SK-N-MC (cell line): ENCODE data around the gene TPSG1.
"Not testable (repeated sequence)": the region's sequence is repeated elsewhere in the genome, so short reads cannot be mapped to it uniquely, and the experiment has no call there.

Experiments
- DNase-seq: peaks from one replicate; pipeline ENCODE4 v3.0.0-alpha.2; 2011; ENCODE audit warnings: low read depth, low spot score
- H3K27ac ChIP-seq: fragments of 200-600 bp; sonication (generic); 2 replicates; pipeline ENCODE4 v1.5.1; 2016; ENCODE audit warnings: mixed run types
- H3K36me3 ChIP-seq: fragments of 200-600 bp; sonication (generic); 2 replicates; pipeline ENCODE4 v1.6.1; 2017; ENCODE audit warnings: antibody characterized with exemption, low read length, mixed read lengths; ENCODE audit not compliant: insufficient read depth
- H3K4me3 ChIP-seq: fragments of 200-600 bp; sonication (generic); 2 replicates; pipeline ENCODE4 v1.5.1; 2016
- H3K9ac ChIP-seq: fragments of 200-600 bp; sonication (generic); 2 replicates; pipeline ENCODE4 v1.8.0; 2017; ENCODE audit warnings: mixed run types, mixed read lengths; ENCODE audit not compliant: insufficient read length
- H3K9me3 ChIP-seq: fragments of 200-600 bp; sonication (generic); 2 replicates; pipeline ENCODE4 v1.6.1; 2017; ENCODE audit warnings: low read depth, mild to moderate bottlenecking, antibody characterized with exemption, low read length, moderate library complexity, mixed read lengths
- EZH2 ChIP-seq: fragments of 200-600 bp; sonication (generic); IDR thresholded peaks from one replicate; pipeline ENCODE4 v1.6.1; 2017; ENCODE audit warnings: antibody characterized with exemption
- FOXP2 ChIP-seq: optimal IDR thresholded peaks from 2 replicates; pipeline ENCODE3; 2011; ENCODE audit warnings: mild to moderate bottlenecking, moderate library complexity; ENCODE audit not compliant: insufficient read depth; ENCODE audit errors: extremely low read length, control extremely low read depth
- POLR2AphosphoS5 ChIP-seq: IDR thresholded peaks from 2 replicates; pipeline ENCODE4 v1.6.1; 2012; ENCODE audit warnings: mild to moderate bottlenecking, low read depth, low read length, borderline replicate concordance

TPSG1 gene

DNA sequence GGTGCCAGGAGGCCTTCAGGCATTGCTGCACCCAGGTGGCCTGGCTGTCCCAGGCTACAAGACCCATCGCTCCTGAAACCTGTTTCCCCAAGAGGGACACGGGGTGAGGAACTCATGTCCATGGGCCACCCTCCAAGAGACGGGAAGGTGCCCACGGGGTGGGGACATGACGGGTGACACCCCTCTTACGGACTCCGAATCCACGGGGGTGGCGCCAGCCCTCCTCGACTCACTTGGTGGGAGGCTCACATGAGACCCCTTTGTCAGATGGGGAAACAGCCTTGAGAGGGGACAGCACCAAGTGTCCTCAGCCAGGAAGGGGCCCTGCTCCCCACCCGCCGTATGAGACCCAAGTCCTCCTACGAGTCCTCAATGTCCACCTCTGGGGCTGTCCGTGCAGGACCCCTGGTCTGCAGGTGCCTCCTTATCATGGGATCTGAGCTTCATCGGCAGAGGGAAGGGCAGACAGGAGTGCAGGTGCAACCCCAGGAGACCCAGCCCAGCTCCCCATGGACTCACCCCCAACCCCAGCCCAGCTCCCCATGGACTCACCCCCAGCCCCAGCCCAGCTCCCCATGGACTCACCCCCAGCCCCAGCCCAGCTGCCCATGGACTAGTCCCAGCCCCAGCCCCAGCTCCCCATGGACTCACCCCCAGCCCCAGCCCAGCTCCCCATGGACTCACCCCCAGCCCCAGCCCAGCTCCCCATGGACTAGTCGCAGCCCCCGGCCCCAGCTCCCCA is 5.6 kb upstream of the TPSG1 start:
- not testable (repeated sequence) for DNase-seq, H3K9me3 ChIP-seq

DNA sequence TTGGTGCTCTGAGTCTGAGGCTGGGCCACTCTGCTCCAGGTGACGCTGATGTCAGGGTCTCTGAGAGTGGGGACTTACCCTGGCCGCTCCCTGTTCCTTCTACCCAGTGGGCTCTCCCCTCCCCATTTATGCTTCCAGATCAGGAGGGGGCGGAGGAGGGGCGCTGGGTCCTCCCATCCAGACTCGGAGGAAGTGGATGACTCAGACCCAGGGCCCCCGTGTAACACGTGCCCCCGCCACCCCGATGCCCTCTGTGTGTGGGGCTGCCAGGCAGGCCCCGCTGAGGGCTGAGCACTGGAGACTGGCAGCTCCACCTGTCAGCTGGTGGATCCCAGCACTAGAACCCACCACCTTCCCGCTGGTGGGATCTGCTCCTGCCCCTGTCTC is 5.0 kb upstream of the TPSG1 start, which contains the start of gene TPSB2:
Gene TPSB2, minus strand, starts transcription at position 101 of the 387 bp plus-strand sequence. CDS start 233 bp downstream, outside the sequence.
- not testable (repeated sequence) for H3K36me3 ChIP-seq, H3K9me3 ChIP-seq, H3K4me3 ChIP-seq, H3K27ac ChIP-seq, DNase-seq, H3K9ac ChIP-seq

More for the DNA sequence above, 5.6 kb upstream of the TPSG1 start:
- H3K36me3 ChIP-seq, H3K9ac ChIP-seq, H3K27ac ChIP-seq, H3K4me3 ChIP-seq: not testable (repeated sequence)

GRCh38 chr16:1229476-1229875 is 4.4 kb upstream of the TPSG1 start:
- H3K9me3 ChIP-seq, H3K36me3 ChIP-seq, DNase-seq, H3K4me3 ChIP-seq, H3K9ac ChIP-seq, H3K27ac ChIP-seq: not testable (repeated sequence)

- not testable (repeated sequence) for H3K9me3 ChIP-seq, H3K36me3 ChIP-seq, DNase-seq, H3K9ac ChIP-seq, H3K27ac ChIP-seq, H3K4me3 ChIP-seq
Observed at GRCh38 chr16:1228227-1228626, 3.2 kb upstream of the TPSG1 start.

DNA sequence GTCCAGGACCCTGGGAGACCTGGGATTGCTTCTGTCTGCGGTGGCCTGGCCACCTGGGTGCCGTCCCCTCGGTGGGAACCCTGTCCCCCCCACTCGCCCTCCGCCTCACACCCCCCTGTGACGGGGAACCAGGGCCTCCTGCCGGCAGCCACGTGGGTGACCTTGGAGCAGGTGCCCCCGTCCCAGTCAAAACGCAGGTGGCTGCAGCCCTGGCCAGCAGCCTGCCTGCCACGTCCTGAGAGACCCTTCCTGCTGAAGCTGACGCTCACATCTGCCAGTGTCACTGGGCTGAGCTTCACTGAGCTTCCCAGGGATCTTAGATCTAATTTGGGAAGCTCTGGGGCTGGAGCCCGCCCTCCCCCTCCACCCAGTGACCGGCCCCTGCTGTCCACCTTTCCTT is 1.6 kb upstream of the TPSG1 start:
- H3K36me3 ChIP-seq, H3K9me3 ChIP-seq, H3K27ac ChIP-seq, H3K9ac ChIP-seq, DNase-seq, H3K4me3 ChIP-seq: not testable (repeated sequence)

DNA sequence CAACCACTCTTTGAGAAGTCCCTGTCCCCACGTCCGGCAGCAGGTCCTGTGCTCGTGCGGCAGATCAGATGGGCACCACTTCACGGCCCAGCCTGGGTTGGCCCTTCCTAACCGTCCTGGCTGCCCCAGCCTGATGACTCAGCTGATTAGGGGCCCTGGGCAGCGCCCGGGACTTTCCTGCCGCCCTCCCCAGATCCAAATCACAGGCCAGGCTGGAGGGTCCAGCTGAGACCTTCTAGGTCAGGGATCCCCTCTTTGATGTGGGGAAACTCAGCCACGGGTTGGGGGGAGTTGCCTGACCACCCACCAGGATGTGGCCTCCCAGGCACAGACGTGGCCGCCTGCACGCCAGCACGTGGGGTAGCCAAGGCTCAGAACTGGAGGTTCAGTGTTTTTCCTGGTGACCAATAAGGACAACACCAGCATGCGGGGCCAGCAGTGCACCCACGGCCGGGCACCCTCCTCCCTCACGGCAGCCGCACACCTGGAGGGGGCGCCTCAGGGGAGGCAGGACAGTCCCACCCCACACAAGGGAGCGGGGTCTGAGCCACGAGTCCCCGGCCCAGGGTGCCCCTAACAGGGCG is 752 bp upstream of the TPSG1 start:
- not testable (repeated sequence) for H3K27ac ChIP-seq

DNA sequence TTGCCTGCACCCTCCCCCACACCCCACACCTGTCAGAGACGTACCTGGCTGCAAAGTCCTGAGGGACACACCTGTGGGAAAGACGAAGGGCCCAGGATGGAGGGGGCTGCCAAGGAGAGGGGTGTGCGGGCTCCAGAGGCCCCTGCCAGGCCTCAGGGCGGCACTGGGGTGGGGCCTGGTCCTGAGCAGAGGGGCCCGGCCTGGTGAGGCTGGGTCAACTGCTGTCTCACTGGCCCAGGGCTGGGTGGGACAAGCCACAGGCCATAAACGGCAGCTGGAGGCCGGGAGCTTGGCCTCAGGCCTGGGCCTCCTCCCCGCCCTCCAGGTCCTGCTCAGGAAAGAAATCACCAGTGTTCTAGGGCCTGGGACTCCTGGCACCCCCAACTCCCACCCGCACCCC is 510 bp downstream of the TPSG1 start:
- no peak overlapping the region for H3K4me3 ChIP-seq
- H3K9me3 ChIP-seq, result no peaks in the 10 kb centered on the region
- no peaks in the 10 kb centered on the region; the same call in 1 of the 2 replicates for H3K36me3 ChIP-seq
- no peak for DNase-seq
- TF ChIP-seq POLR2AphosphoS5 (no peak), EZH2 (no peak), FOXP2 (no peak)
- no peak overlapping the region for H3K27ac ChIP-seq
- H3K9ac ChIP-seq, result no peak overlapping the region

More for the DNA sequence above, 752 bp upstream of the TPSG1 start:
- H3K36me3 ChIP-seq, H3K9me3 ChIP-seq, H3K4me3 ChIP-seq, DNase-seq, H3K9ac ChIP-seq: not testable (repeated sequence)

DNA sequence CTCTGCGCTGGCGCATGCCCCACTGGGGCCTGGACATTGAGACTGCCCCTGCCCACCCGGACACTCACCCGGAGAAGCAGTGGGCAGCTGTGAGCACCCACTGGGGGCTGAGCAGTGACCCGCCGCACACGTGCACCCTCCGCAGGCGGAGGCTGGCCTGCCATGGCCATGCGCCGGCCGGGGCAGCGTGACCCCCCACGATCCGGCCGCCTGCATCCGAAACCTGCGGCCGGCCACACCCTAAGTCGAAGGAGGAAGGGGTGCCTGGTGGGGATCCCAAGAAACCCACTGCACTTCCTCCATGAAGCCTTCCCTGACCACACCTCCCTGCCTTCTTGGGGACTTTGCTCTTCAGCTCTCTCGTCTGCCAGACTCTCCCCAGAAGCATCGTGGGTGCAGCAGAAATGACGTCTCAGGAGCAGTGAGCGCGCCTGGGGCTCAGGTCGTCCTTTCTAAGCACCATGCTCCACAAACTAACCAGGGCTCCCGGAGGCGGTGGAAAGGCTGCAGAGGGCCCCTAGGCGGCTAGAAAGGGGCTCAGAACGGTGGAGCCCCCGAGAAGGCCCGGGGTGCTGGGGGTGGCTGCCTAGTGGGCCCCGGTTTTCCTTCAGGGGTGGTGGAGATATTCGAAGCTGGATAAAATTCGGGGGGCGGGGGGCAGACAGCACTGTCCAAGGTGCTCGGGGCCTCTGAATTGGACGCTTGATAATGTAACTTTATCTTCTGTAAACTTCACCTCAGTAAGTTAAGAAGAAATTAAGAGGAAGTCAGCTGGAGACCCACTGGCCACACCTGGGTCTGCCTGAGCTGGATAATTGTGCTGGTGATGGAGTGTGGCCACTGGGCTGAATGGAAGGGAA is 1.5 kb downstream of the TPSG1 start:
- TF ChIP-seq POLR2AphosphoS5 (no peak), FOXP2 (no peak), EZH2 (no peak)
- DNase-seq, result no peak
- no peak overlapping the region for H3K4me3 ChIP-seq

DNA sequence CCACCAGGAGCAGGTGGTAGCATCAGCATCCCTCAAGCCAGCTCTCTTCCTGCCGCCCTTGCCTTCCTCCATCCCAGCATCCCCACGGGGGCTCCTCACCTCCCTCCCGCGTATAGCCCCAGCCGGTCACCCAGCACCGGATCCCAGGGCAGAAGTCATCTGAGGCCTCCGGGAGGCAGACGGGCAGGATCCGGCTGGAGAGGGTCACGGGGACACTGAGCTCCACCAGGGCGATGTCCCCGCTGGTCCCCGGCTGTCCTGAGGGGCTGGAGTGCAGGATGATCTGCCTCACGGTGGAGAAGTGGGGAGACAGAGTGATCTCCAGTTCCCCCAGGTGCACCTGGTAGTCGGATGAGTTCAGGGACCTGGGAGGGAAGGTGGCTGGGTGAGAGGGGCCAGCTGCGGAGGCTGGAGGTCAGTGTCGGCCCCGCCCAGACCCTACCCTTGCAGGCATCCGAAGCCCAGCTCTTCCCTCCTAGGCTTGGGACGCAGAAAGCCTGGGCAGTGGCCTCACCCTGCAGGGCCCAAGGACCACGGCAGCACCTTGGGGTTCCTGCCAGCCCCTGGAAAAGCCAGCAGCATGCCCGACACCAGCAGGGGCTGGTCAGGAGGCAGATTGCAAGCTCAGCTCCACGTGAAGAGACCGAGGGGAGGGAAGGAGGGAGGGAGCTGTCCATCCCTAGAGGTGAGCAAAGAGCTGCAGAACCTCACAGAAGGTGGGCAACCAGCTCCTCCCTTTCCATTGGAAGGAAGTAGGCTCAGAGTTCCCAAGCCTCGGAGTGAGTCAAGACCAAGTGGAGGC is 2.3 kb downstream of the TPSG1 start:
- Histone ChIP-seq H3K36me3 (no peaks in the 10 kb centered on the region; the same call in 1 of the 2 replicates), H3K9ac (no peak overlapping the region), H3K27ac (no peak overlapping the region), H3K4me3 (no peak overlapping the region), H3K9me3 (no peaks in the 10 kb centered on the region)
- DNase-seq, result no peak
- TF ChIP-seq FOXP2, result no peak
- no peak for TF ChIP-seq POLR2AphosphoS5
- TF ChIP-seq EZH2, result no peak

More for the DNA sequence above, 1.5 kb downstream of the TPSG1 start:
- no peak overlapping the region for H3K27ac ChIP-seq
- H3K9me3 ChIP-seq, result no peaks in the 10 kb centered on the region
- no peak overlapping the region for H3K9ac ChIP-seq
- no peaks in the 10 kb centered on the region; the same call in 1 of the 2 replicates for H3K36me3 ChIP-seq
